GM12878 (cell line): Measurements from ENCODE around the gene TCF12. TPM values are rescaled to one million over a fixed set of nuclear protein-coding genes. Genes with fewer than 3 reads are reported as not detected.

Source experiments
- ATAC-seq: fragments of 200-7000 bp; cut with Tn5 transposase; 3 replicates; pipeline ENCODE4 v1.9.1; 2020; ENCODE audit warnings: mild to moderate bottlenecking, moderate library complexity
- BruUV-seq: library from RNA; stranded (reverse); fragments of 400-500 nt; replicated peaks from 2 replicates; lab custom pipeline; 2021; lab: Mats Ljungman, UMichigan
- CTCF ChIA-PET: fragments of 300-600 bp; sonication (Branson Sonifier 250); formaldehyde crosslinking; extraction: SDS; loops from one replicate; lab custom pipeline; 2021; ENCODE audit warnings: inconsistent platforms; lab: Yijun Ruan, JAX
- POLR2A ChIA-PET: fragments of 350-600 bp; formaldehyde crosslinking; extraction: SDS; loops from one replicate; lab custom pipeline; 2021; ENCODE audit warnings: inconsistent platforms; lab: Charles Lee
- RAD21 ChIA-PET: fragments of 300-600 bp; sonication (Branson Sonifier 250); formaldehyde crosslinking; loops from one replicate; lab custom pipeline; 2023; ENCODE audit warnings: antibody characterized with exemption; ENCODE audit not compliant: unreplicated experiment; lab: Charles Lee
- SMC1A ChIA-PET: fragments of 300-600 bp; sonication (Branson Sonifier 250); formaldehyde crosslinking; loops from one replicate; lab custom pipeline; 2023; ENCODE audit not compliant: unreplicated experiment, uncharacterized antibody; lab: Charles Lee
- DNase-seq: peaks from one replicate; pipeline ENCODE4 v3.0.0-alpha.2; 2011; ENCODE audit warnings: low read depth, low spot score
- FAIRE-seq: peaks from 3 replicates; lab custom pipeline; 2011; peaks lifted over from hg19 to GRCh38; lab: Jason Lieb, UNC
- H2AFZ ChIP-seq: 2 replicates; pipeline ENCODE4 v1.6.0; 2011; ENCODE audit warnings: low read depth, low read length, control low read depth; ENCODE audit not compliant: control insufficient read depth
- H3K27ac ChIP-seq: 2 replicates; pipeline ENCODE4 v1.5.1; 2011; ENCODE audit warnings: control low read depth; ENCODE audit not compliant: control insufficient read depth, insufficient read depth
- H3K27me3 ChIP-seq, 2 experiments: replicated peaks in 1 of 2; 2 replicates each; pipeline versions ENCODE4 v1.6.0 to v1.6.1; 2011; ENCODE audit warnings: low read length in 1 of 2; ENCODE audit not compliant: control insufficient read depth in 2 of 2, insufficient read depth in 2 of 2
- H3K36me3 ChIP-seq, 2 experiments: 2 replicates each; pipeline ENCODE4 v1.5.1; 2011; ENCODE audit warnings: low read length in 1 of 2; ENCODE audit not compliant: control insufficient read depth in 2 of 2, insufficient read depth in 2 of 2
- H3K4me1 ChIP-seq: 2 replicates; pipeline ENCODE4 v1.6.1; 2011; ENCODE audit warnings: mild to moderate bottlenecking, low read length, moderate library complexity, mixed read lengths; ENCODE audit not compliant: control insufficient read depth, insufficient read depth
- H3K4me2 ChIP-seq: 2 replicates; pipeline ENCODE4 v1.6.0; 2011; ENCODE audit warnings: control low read depth; ENCODE audit not compliant: control insufficient read depth, insufficient read depth
- H3K4me3 ChIP-seq: fragments of 200-600 bp; sonication (generic); 2 replicates; pipeline ENCODE4 v1.5.1; 2016
- H3K79me2 ChIP-seq: 2 replicates; pipeline ENCODE4 v1.6.0; 2011; ENCODE audit warnings: low read length; ENCODE audit not compliant: control insufficient read depth, insufficient read depth
- H3K9ac ChIP-seq: 2 replicates; pipeline ENCODE4 v1.8.0; 2011; ENCODE audit warnings: low read length, control low read depth, mixed read lengths; ENCODE audit not compliant: control insufficient read depth, insufficient read depth
- H3K9me3 ChIP-seq: replicated peaks from 3 replicates; pipeline ENCODE4 v1.5.1; 2011; ENCODE audit warnings: mild to moderate bottlenecking, low read length; ENCODE audit not compliant: control insufficient read depth, insufficient read depth
- H4K20me1 ChIP-seq: 2 replicates; pipeline ENCODE4 v1.6.0; 2011; ENCODE audit not compliant: control insufficient read depth, insufficient read depth
- ASH2L ChIP-seq: fragments of 300-600, 200-600 bp; sonication (generic); IDR thresholded peaks from 2 replicates; pipeline ENCODE4 v1.6.1; 2017; ENCODE audit warnings: low read depth, mild to moderate bottlenecking, borderline replicate concordance
- EED ChIP-seq: sonication (generic); IDR thresholded peaks from 2 replicates; pipeline ENCODE4 v1.6.1; 2016; ENCODE audit warnings: antibody characterized with exemption, low read depth
- ETV6 ChIP-seq, 2 experiments: fragments of 450-650 bp in 1 of 2; IDR thresholded peaks in 1 of 2; conservative IDR thresholded peaks in 1 of 2; 2 replicates each; pipeline ENCODE4 v1.6.1; 2014; ENCODE audit warnings: antibody characterized with exemption in 1 of 2, borderline replicate concordance in 1 of 2, low read depth in 1 of 2, mild to moderate bottlenecking in 1 of 2, moderate library complexity in 1 of 2
- GABPA ChIP-seq: IDR thresholded peaks from 2 replicates; pipeline ENCODE4 v1.6.1; 2014; ENCODE audit warnings: antibody characterized with exemption, low read depth, mild to moderate bottlenecking, inconsistent platforms
- JUND ChIP-seq: IDR thresholded peaks from 2 replicates; pipeline ENCODE4 v1.6.1; 2012; ENCODE audit warnings: low read depth, mild to moderate bottlenecking, low read length, improper control_type of control experiment, moderate library complexity
- NR2C2 ChIP-seq: IDR thresholded peaks from 2 replicates; pipeline ENCODE4 v1.6.1; 2011; ENCODE audit warnings: borderline replicate concordance, low read depth; ENCODE audit not compliant: control insufficient read depth, insufficient read length
- SREBF1 ChIP-seq: IDR thresholded peaks from 2 replicates; pipeline ENCODE4 v1.6.1; 2012; ENCODE audit warnings: mild to moderate bottlenecking, low read length
- YBX1 ChIP-seq: fragments of 450-650 bp; IDR thresholded peaks from 2 replicates; pipeline ENCODE4 v1.6.1; 2016; ENCODE audit warnings: antibody characterized with exemption
- WGBS: methylation state at CpG from one replicate; pipeline ENCODE4 v1.1.6; 2016; ENCODE audit warnings: low lambda C conversion rate; ENCODE audit not compliant: insufficient replicate concordance, insufficient coverage; ENCODE audit errors: missing lambda C conversion rate; 5-methylcytosine and 5-hydroxymethylcytosine counted together
- in situ Hi-C: fragments of 300-500 bp; cut with MboI; formaldehyde crosslinking; loops from 9 replicates; pipeline ENCODE4 v1.14.3; 2018; ENCODE audit warnings: mixed read lengths
- intact Hi-C: fragments of 100-400 bp; cut with micrococcal nuclease; formaldehyde crosslinking; loops from one replicate; pipeline ENCODE4 v1.14.2; 2022; ENCODE audit not compliant: unreplicated experiment
- polyA plus RNA-seq, 11 experiments: library from polyadenylated mRNA; depleted of rRNA in 4 of 11; unstranded in 6 of 11; stranded (reverse) in 5 of 11; fragments of >200 nt; fragmentation: Nextera tagmentation in 4 of 11; fragmentation: Illumina TruSeq in 1 of 11; extraction: Ambion mirVana in 4 of 11; extraction: Trizol in 1 of 11; gene quantifications; 1 replicate in 1 of 11; 2 replicates in 10 of 11; pipeline versions ENCODE4 v1.2.1 to v1.2.3, GENCODE V29; 2011 to 2016; ENCODE audit warnings: inconsistent platforms in 2 of 11, missing spikeins in 2 of 11, low read depth in 1 of 11
- total RNA-seq, 4 experiments: library from RNA; depleted of rRNA in 3 of 4; stranded (reverse); fragments of >200 nt in 3 of 4; fragmentation: Illumina TruSeq in 1 of 4; extraction: Trizol in 1 of 4; gene quantifications; 2 replicates each; pipeline versions ENCODE4 v1.2.1 to v1.2.3, GENCODE V29; 2013 to 2021
- TF ChIP-seq, protein P1 (sequence below), 3 experiments: IDR thresholded peaks in 2 of 3; conservative IDR thresholded peaks in 1 of 3; 2 replicates each; pipeline ENCODE4 v1.5.1; 2011; ENCODE audit warnings: low read depth in 3 of 3, low read length in 3 of 3, mild to moderate bottlenecking in 3 of 3, control low read depth in 2 of 3, moderate library complexity in 2 of 3, inconsistent platforms in 1 of 3, mixed read lengths in 1 of 3; ENCODE audit not compliant: control insufficient read depth in 2 of 3, insufficient read depth in 1 of 3; ENCODE audit errors: extremely low read depth in 1 of 3
- TF ChIP-seq, protein P2 (sequence below): IDR thresholded peaks from 2 replicates; pipeline ENCODE4 v1.6.1; 2011; ENCODE audit warnings: low read depth, mild to moderate bottlenecking, low read length, moderate library complexity, borderline replicate concordance; ENCODE audit errors: extremely low read depth

Gene TCF12
- total and polyA plus RNA-seq, 10 of the 15 experiments (the other 5 are each of a cell fraction or from before 2014, with no cell fraction given): 8.2 to 70.9 (median 49.5) TPM

DNA sequence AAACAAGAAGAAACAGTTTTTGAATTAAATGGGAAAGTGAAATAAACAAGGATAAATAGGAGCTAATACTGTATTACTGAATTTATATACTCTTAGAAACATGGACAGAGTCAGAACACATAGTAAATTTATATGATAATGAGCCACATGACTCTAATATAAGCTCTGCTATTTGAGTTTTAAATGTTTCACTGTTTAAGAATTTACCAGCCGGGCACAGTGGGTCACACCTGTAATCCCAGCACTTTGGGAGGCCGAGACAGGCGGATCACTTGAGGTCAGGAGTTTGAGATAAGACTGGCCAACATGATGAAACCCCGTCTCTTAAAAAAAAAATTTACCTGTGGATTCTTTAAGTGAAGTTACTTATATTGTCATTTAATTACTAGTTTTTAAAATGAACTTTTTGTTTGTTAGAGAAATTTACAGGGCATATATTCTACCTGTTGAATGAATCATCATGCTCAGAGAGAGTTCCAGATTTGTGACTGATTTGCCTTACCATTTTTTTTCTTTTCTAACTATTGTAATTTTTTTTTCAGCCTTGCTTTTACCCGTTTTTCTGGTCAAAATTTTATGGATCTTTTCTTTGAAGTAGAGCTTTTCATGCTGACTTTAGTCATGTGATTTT lies 125.7 kb downstream of the TCF12 start:
- no peak overlapping the region for H3K4me2 ChIP-seq
- SMC1A ChIA-PET: interaction anchor here (1.3 kb wide), 1 partner anchor 11 kb away, joined by 3 read pairs; no protein-coding TSS in a partner anchor
- WGBS: 69% methylated on average over 5 of the region's 5 CpGs
- in situ Hi-C loops (no loop called here), intact Hi-C loops (no loop called here)
- CTCF ChIA-PET: interaction anchor here (0.6 kb wide), 1 partner anchor 1396 kb away, joined by 3 read pairs; no protein-coding TSS in a partner anchor
- H3K27ac ChIP-seq: no peak overlapping the region
- H3K79me2 ChIP-seq: peaks cover 11% of the 10 kb centered on the region
- H3K36me3 ChIP-seq: peaks cover 0 to 2% of the 10 kb centered on the region in 2 experiments; a peak in 1 of 4 replicates
- H3K4me1 ChIP-seq: peaks cover 9% of the 10 kb centered on the region
- RAD21 ChIA-PET: no interaction called here
- no peaks in the 10 kb centered on the region for H3K27me3 ChIP-seq
- FAIRE-seq (no peak), ATAC-seq (no peak), DNase-seq (no peak)
- POLR2A ChIA-PET: no interaction called here
- no peak overlapping the region for H3K4me3 ChIP-seq
- BruUV-seq: no TSS peak
- TF ChIP-seq, protein P1, sequence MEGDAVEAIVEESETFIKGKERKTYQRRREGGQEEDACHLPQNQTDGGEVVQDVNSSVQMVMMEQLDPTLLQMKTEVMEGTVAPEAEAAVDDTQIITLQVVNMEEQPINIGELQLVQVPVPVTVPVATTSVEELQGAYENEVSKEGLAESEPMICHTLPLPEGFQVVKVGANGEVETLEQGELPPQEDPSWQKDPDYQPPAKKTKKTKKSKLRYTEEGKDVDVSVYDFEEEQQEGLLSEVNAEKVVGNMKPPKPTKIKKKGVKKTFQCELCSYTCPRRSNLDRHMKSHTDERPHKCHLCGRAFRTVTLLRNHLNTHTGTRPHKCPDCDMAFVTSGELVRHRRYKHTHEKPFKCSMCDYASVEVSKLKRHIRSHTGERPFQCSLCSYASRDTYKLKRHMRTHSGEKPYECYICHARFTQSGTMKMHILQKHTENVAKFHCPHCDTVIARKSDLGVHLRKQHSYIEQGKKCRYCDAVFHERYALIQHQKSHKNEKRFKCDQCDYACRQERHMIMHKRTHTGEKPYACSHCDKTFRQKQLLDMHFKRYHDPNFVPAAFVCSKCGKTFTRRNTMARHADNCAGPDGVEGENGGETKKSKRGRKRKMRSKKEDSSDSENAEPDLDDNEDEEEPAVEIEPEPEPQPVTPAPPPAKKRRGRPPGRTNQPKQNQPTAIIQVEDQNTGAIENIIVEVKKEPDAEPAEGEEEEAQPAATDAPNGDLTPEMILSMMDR (IDR thresholded peaks at IDR 0.05 in 2 of 3, conservative IDR thresholded peaks at IDR 0.05 in 1 of 3; ENCODE audit: control insufficient read depth in 2 of 3, extremely low read depth in 1 of 3, insufficient read depth in 1 of 3, low read depth in 3 of 3, low read length in 3 of 3): no peak
- TF ChIP-seq GABPA: no peak
- no peak for TF ChIP-seq YBX1
- TF ChIP-seq SREBF1: no peak
- TF ChIP-seq JUND: no peak
- TF ChIP-seq, protein P2, sequence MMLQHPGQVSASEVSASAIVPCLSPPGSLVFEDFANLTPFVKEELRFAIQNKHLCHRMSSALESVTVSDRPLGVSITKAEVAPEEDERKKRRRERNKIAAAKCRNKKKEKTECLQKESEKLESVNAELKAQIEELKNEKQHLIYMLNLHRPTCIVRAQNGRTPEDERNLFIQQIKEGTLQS: no peak
- TF ChIP-seq ETV6 (conservative IDR thresholded peaks at IDR 0.05 in 1 of 2, IDR thresholded peaks at IDR 0.05 in 1 of 2; ENCODE audit: borderline replicate concordance in 1 of 2, low read depth in 1 of 2): no peak
- TF ChIP-seq ASH2L: no peak
- TF ChIP-seq NR2C2: no peak
- no peak for TF ChIP-seq EED
- H3K9me3 ChIP-seq: no peaks in the 10 kb centered on the region; the same call in 2 of the 3 replicates
- no peak overlapping the region for H2AFZ ChIP-seq
- no peaks in the 10 kb centered on the region for H4K20me1 ChIP-seq
- no peak overlapping the region for H3K9ac ChIP-seq
